ENCODE data around the gene MCAT.
"Not testable (repeated sequence)": the region's sequence is repeated elsewhere in the genome, so short reads cannot be mapped to it uniquely, and the experiment has no call there.

The MCAT gene

GRCh38 chr22:43127166-43127908 lies 15.9 kb downstream of the MCAT start:
- DNase-seq (ENCODE audit: low spot score): no peak

GRCh38 chr22:43126501-43127165 lies 16.6 kb downstream of the MCAT start:
- DNase-seq (ENCODE audit: low spot score): no peak

DNA sequence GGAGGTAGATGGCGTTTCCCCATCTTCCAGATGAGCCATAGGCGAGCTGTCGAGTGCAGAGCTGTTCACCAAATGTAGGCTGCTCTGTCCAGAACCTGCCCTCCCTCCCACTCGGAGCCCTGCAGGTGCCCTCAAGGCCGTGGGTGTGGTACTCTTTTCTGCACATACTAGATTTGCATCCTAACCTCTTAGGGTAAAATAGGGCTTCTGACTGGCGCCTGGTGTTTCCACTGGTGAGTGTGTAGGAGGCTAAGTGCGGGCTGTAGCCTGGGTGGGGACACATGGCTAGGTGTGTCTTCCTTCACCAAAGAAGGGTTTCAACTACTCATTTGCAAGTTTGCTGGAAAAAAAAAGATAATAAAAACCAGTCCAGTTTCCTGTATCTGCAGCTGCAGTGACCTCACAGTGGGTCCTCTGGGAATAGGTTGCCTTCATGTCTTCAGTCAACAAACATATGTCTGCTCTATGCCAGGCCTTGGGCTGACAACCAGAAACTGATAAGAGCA lies 24.2 kb downstream of the MCAT start:
- DNase-seq (ENCODE audit: low spot score): no peak

- no peak for DNase-seq (ENCODE audit: low spot score)
Measured at GRCh38 chr22:43118024-43118849, 25.0 kb downstream of the MCAT start.

GRCh38 chr22:43116932-43117331 lies 26.3 kb downstream of the MCAT start:
- no peak for DNase-seq (ENCODE audit: low spot score)

GRCh38 chr22:43114958-43115357 lies 28.2 kb downstream of the MCAT start:
- no peak for DNase-seq (ENCODE audit: low spot score)

GRCh38 chr22:43113526-43114251 lies 29.5 kb downstream of the MCAT start:
- DNase-seq (ENCODE audit: low spot score): no peak

DNA sequence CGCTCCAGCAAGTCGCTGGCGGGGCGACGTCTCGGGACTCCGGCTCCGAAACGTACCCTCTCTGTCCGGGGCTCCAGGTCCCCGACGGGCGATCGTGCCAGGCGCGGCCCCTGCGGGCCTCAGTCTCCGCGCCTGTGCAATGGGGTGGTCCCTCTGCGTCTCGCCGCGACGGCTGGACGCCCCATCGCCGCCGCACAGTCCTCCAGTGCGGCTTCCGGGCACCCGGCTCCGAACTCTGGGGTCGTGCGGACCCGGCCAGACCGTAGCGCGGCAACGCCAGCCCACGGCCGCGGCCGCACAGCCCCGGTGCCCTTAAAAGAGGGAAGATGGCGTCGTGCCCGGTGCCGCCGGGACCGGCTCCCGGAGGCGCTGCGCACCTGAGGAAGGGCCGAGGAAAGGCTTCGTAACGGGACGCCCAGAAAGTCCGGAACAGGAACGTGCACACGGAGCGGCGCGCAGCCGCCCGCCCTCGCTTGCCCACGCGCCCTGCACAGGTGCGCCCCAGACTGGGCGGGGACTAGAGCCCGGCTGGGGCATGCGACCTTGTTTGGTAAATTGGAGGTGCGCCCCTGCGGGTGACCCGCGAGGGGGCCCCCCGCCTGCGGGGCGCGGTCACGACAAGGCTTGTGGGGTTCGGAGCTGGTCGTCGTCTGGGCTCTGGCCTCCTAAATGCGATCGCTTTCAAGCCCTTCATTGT lies 32.1 kb downstream of the MCAT start:
- DNase-seq (ENCODE audit: low spot score): no peak

- no peak for DNase-seq (ENCODE audit: low spot score)
Measured at GRCh38 chr22:43110444-43110926, 32.7 kb downstream of the MCAT start, which contains the start of gene BIK. Gene BIK, plus strand, starts transcription at chr22:43110750. Its CDS starts 13,273 bp downstream, at chr22:43124023.

GRCh38 chr22:43109921-43110443 lies 33.2 kb downstream of the MCAT start:
- DNase-seq (ENCODE audit: low spot score): no peak

DNA sequence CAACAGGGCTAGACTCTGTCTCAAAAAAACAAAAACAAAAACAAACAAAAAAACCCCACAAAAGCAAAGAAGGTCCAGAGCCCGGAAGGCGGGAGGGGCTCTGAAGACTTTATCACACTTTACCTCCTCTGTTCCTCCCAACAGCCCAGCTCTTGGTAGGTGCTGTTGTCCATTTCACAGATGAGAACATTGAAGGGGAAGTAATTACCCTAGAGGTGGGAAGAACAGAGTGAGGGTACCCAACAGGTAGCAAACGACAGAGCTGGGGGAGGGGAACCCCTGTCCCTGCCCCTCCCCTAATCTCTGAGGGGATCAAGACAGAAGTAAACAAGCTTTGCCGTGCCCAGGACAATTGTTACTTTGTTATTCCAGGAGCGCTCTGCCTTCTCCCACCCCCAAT lies 33.7 kb downstream of the MCAT start:
- no peak for DNase-seq (ENCODE audit: low spot score)

- no peak for DNase-seq (ENCODE audit: low spot score)
Measured at GRCh38 chr22:43106302-43106701, 36.9 kb downstream of the MCAT start.

GRCh38 chr22:43104950-43105349 lies 38.2 kb downstream of the MCAT start:
- not testable (repeated sequence) for DNase-seq (ENCODE audit: low spot score)

GRCh38 chr22:43104056-43104625 lies 39.1 kb downstream of the MCAT start:
- DNase-seq (ENCODE audit: low spot score): not testable (repeated sequence)

GRCh38 chr22:43101306-43101705 lies 41.9 kb downstream of the MCAT start:
- no peak for DNase-seq (ENCODE audit: low spot score)

DNA sequence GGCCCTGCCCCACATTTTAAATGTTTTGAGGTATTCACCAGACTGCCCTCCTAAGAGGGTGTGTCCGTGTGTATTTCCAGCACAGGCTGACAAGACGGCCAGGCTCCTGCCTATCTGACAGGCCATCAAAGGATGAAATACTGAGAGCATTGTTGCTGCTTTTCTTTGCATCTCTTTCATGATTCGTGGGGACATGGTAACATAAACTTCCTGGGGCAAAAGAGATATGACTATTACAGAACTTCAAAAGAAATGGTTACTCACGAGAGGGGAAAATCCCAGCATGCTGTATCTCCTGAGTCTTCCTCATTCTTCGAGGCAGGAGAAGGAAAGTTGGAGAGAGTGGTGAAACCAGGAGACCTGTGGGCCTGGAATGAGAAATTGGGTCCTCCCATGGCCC lies 43.0 kb downstream of the MCAT start:
- DNase-seq (ENCODE audit: low spot score): no peak

- no peak for DNase-seq (ENCODE audit: low spot score)
Measured at GRCh38 chr22:43099095-43099494, 44.1 kb downstream of the MCAT start.

DNA sequence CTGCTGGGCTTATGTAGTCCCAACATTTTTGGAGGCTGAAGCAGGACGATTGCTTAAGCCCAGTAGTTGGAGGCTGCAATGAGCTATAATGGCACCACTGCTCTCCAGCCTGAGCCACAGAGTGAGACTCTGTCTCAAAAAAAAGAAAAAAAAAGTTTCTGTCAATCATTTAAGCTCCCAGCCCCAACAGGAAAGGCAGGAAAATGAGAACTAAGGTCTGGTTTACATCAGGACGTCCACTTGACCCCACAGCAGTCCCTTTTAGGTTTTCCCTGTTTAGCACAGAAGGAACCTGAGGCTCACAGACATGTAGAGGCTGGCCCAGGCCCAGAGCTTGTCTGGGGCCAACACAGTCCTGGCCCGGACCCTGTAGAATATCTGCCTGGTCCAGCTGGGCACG lies 44.8 kb downstream of the MCAT start:
- DNase-seq (ENCODE audit: low spot score): no peak

GRCh38 chr22:43096420-43096819 lies 46.8 kb downstream of the MCAT start:
- DNase-seq (ENCODE audit: low spot score): no peak

- DNase-seq (ENCODE audit: low spot score): no peak
Measured at GRCh38 chr22:43094551-43094950, 48.6 kb downstream of the MCAT start.

Data from pons (tissue), 1 donor.